HCT116 (cell line): ENCODE measurements around the gene KNCN. TPM values are rescaled to one million over a fixed set of nuclear protein-coding genes. Genes with fewer than 3 reads are reported as not detected.

Source experiments
- ATAC-seq: fragments of 200-7000 bp; cut with Tn5 transposase; 2 replicates; pipeline ENCODE4 v1.9.1; 2020; ENCODE audit warnings: mild to moderate bottlenecking, moderate library complexity
- Bru-seq: library from RNA; stranded (reverse); fragments of 400-500 nt; gene quantifications from one replicate; lab custom pipeline; 2021; lab: Mats Ljungman, UMichigan
- BruChase-seq, 2 experiments: library from RNA; stranded (reverse); fragments of 400-500 nt; gene quantifications; one replicate each; lab custom pipeline; 2021; lab: Mats Ljungman, UMichigan
- BruUV-seq: library from RNA; stranded (reverse); fragments of 400-500 nt; replicated peaks from 2 replicates; lab custom pipeline; 2021; lab: Mats Ljungman, UMichigan
- CTCF ChIA-PET: fragments of 300-600 bp; sonication (Branson Sonifier 250); formaldehyde crosslinking; loops from one replicate; lab custom pipeline; 2021; ENCODE audit warnings: antibody characterized with exemption; lab: Charles Lee
- POLR2A ChIA-PET: fragments of 300-600, 350-600 bp; sonication (Branson Sonifier 250); formaldehyde crosslinking; loops from one replicate; lab custom pipeline; 2021; ENCODE audit warnings: antibody characterized with exemption; lab: Charles Lee
- RAD21 ChIA-PET, 2 experiments: fragments of 300-600 bp; sonication (Branson Sonifier 250); formaldehyde crosslinking; loops; one replicate each; lab custom pipeline; 2023; ENCODE audit warnings: low total read pairs in 2 of 2; ENCODE audit not compliant: uncharacterized antibody in 2 of 2, unreplicated experiment in 2 of 2, low non-redundant PET in 1 of 2; lab: Charles Lee
- DNase-seq: peaks from one replicate; pipeline ENCODE4 v3.0.0-alpha.2; 2010; ENCODE audit warnings: low read depth, low spot score
- H2AFZ ChIP-seq: fragments of 200-600 bp; shearing (Covaris generic), sonication (generic); 2 replicates; pipeline ENCODE4 v1.6.1; 2017; ENCODE audit warnings: low read depth, mixed run types, mixed read lengths, antibody characterized with exemption, low read length; ENCODE audit not compliant: poor library complexity, severe bottlenecking
- H3K27ac ChIP-seq: 2 replicates; pipeline ENCODE4 v1.5.1; 2012; ENCODE audit warnings: low read depth, low read length
- H3K27me3 ChIP-seq: fragments of 200-600 bp; sonication (generic); 2 replicates; pipeline ENCODE4 v1.6.1; 2016; ENCODE audit warnings: mixed run types, low read length, mixed read lengths; ENCODE audit not compliant: insufficient read depth
- H3K36me3 ChIP-seq, 2 experiments: fragments of 200-500 bp in 1 of 2; fragments of 200-600 bp in 1 of 2; sonication (Bioruptor generic) in 1 of 2; sonication (generic) in 1 of 2; 2 replicates each; pipeline versions ENCODE4 v1.5.1 to v1.6.1; 2014 to 2016; ENCODE audit warnings: low read length in 2 of 2, inconsistent platforms in 1 of 2, mixed read lengths in 1 of 2, mixed run types in 1 of 2; ENCODE audit not compliant: insufficient read depth in 2 of 2, control insufficient read depth in 1 of 2
- H3K4me1 ChIP-seq, 2 experiments: fragments of 200-600 bp in 1 of 2; sonication (generic) in 1 of 2; 2 replicates each; pipeline versions ENCODE4 v1.5.1 to v1.6.1; 2012 to 2017; ENCODE audit warnings: low read length in 2 of 2, inconsistent platforms in 1 of 2, mild to moderate bottlenecking in 1 of 2, mixed read lengths in 1 of 2, mixed run types in 1 of 2, moderate library complexity in 1 of 2; ENCODE audit not compliant: insufficient read depth in 2 of 2, control insufficient read depth in 1 of 2
- H3K4me2 ChIP-seq: fragments of 200-600 bp; sonication (generic); 2 replicates; pipeline ENCODE4 v1.6.1; 2017; ENCODE audit warnings: mixed run types, low read length, mixed read lengths
- H3K4me3 ChIP-seq, 2 experiments: fragments of 200-600 bp in 1 of 2; sonication (generic) in 1 of 2; replicated peaks in 1 of 2; 2 replicates each; pipeline ENCODE4 v1.5.1; 2011 to 2016; ENCODE audit warnings: low read length in 2 of 2, control low read depth in 1 of 2, low read depth in 1 of 2, mild to moderate bottlenecking in 1 of 2, mixed read lengths in 1 of 2, mixed run types in 1 of 2
- H3K79me2 ChIP-seq: fragments of 200-600 bp; sonication (generic); 2 replicates; pipeline ENCODE4 v1.6.1; 2017; ENCODE audit warnings: mild to moderate bottlenecking, mixed run types, low read length, moderate library complexity, mixed read lengths; ENCODE audit not compliant: insufficient read depth
- H3K9ac ChIP-seq: fragments of 200-600 bp; sonication (generic); 2 replicates; pipeline ENCODE4 v1.6.1; 2016; ENCODE audit warnings: low read length, mixed read lengths
- H3K9me2 ChIP-seq: fragments of 200-600 bp; sonication (generic), shearing (Covaris generic); 2 replicates; pipeline ENCODE4 v1.6.1; 2017; ENCODE audit warnings: mixed run types, mild to moderate bottlenecking, moderate library complexity; ENCODE audit not compliant: insufficient read depth
- H3K9me3 ChIP-seq, 2 experiments: fragments of 200-500 bp in 1 of 2; fragments of 200-600 bp in 1 of 2; sonication (Bioruptor generic) in 1 of 2; sonication (generic) in 1 of 2; 2 replicates each; pipeline ENCODE4 v1.6.1; 2014 to 2017; ENCODE audit warnings: low read length in 2 of 2, mixed read lengths in 2 of 2, inconsistent platforms in 1 of 2, low read depth in 1 of 2, mild to moderate bottlenecking in 1 of 2, mixed run types in 1 of 2, moderate library complexity in 1 of 2; ENCODE audit not compliant: control insufficient read depth in 1 of 2, insufficient read depth in 1 of 2
- H4K20me1 ChIP-seq: fragments of 200-600 bp; sonication (generic), shearing (Covaris generic); 2 replicates; pipeline ENCODE4 v1.6.1; 2017; ENCODE audit warnings: mixed run types, mild to moderate bottlenecking, moderate library complexity; ENCODE audit not compliant: insufficient read depth
- EGR1 ChIP-seq: IDR thresholded peaks from 2 replicates; pipeline ENCODE4 v1.6.1; 2012; ENCODE audit warnings: low read depth
- EZH2 ChIP-seq: fragments of 200-600 bp; sonication (generic); IDR thresholded peaks from 2 replicates; pipeline ENCODE4 v1.6.1; 2017; ENCODE audit warnings: antibody characterized with exemption, mixed run types
- POLR2A ChIP-seq: IDR thresholded peaks from 2 replicates; pipeline ENCODE4 v1.7.0; 2011; ENCODE audit warnings: borderline replicate concordance; ENCODE audit not compliant: insufficient read depth, insufficient read length; ENCODE audit errors: extremely low read depth
- SRF ChIP-seq: IDR thresholded peaks from 2 replicates; pipeline ENCODE4 v1.6.1; 2012; ENCODE audit warnings: low read depth
- TCF7L2 ChIP-seq: IDR thresholded peaks from 2 replicates; pipeline ENCODE4 v1.7.0; 2011; ENCODE audit warnings: borderline replicate concordance, inconsistent platforms; ENCODE audit not compliant: insufficient read depth, insufficient read length; ENCODE audit errors: extremely low read depth
- YY1 ChIP-seq: IDR thresholded peaks from 2 replicates; pipeline ENCODE4 v1.6.1; 2011; ENCODE audit warnings: low read length, low read depth, moderate library complexity, mild to moderate bottlenecking; ENCODE audit not compliant: insufficient replicate concordance; ENCODE audit errors: extremely low read depth
- ZFX ChIP-seq: fragments of 450-650 bp; IDR thresholded peaks from 2 replicates; pipeline ENCODE4 v1.6.1; 2017
- intact Hi-C: fragments of 100-400 bp; cut with micrococcal nuclease; formaldehyde crosslinking; loops from 2 replicates; pipeline ENCODE4 v1.10.0; 2022
- long read RNA-seq: library from polyadenylated mRNA; unstranded; transcript quantifications from one replicate; pipeline ENCODE4 v2.0.0, GENCODE V29; 2021; ENCODE audit not compliant: unreplicated experiment
- polyA plus RNA-seq: library from polyadenylated mRNA; unstranded; fragments of >200 nt; gene quantifications from 2 replicates; pipeline ENCODE4 v1.2.1, GENCODE V29; 2012; ENCODE audit warnings: missing spikeins
- total RNA-seq: library from RNA; stranded (reverse); gene quantifications from one replicate; pipeline ENCODE4 v1.2.1, GENCODE V29; 2021; ENCODE audit not compliant: unreplicated experiment
- TF ChIP-seq, protein P1 (sequence below), 3 experiments: fragments of 200-600 bp in 1 of 3; sonication (generic) in 1 of 3; IDR thresholded peaks in 2 of 3; conservative IDR thresholded peaks in 1 of 3; 2 replicates each; pipeline ENCODE4 v1.5.1; 2012 to 2017; ENCODE audit warnings: low read depth in 2 of 3, low read length in 2 of 3, antibody characterized with exemption in 1 of 3, borderline replicate concordance in 1 of 3, control low read depth in 1 of 3, mild to moderate bottlenecking in 1 of 3, mixed read lengths in 1 of 3, mixed run types in 1 of 3, moderate library complexity in 1 of 3; ENCODE audit not compliant: insufficient read depth in 1 of 3

KNCN gene
- total RNA-seq (not detected), Bru-seq, nascent RNA (not detected), BruChase-seq, experiment 1, labeled RNA remaining after a 6-hour chase (not detected), BruChase-seq, experiment 2, labeled RNA remaining after a 2-hour chase (not detected)
- polyA plus RNA-seq: not detected in 2 replicates
- long read RNA-seq: 0 reads

DNA sequence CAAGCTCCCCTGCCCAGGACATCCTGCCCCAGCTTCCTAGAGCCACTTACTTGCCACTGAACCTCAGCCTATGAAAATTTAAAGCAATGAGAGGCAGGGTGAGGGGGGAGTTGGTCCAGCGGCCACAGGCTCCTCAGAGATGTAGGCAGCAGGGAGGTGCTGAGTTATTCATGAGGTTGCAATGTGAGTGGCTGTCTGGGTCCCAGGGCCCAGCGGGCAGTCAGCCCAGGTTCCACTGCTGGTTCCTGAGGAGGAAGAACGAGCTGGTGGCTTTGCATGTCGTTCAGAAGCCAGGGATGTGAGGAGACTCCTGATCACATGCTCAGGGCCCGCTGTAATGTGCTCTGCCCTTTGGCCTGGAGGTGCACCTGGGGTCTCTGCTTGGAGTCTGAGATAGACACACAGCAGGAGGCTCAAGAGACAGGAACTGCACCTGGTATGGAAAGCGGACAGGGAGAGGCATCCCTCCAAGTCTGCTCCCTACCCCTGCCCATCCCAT lies at the start of gene KNCN:
Gene KNCN (minus strand): TSS at position 51 of the 499 bp plus-strand sequence. CDS start 432 bp downstream, outside the sequence.
- POLR2A ChIA-PET: no interaction called here

More for the DNA sequence above, at the start of gene KNCN:
- Histone ChIP-seq H3K27ac (no peak within 1 kb of the TSS), H3K36me3 (no peaks in the 10 kb centered on the region), H4K20me1 (no peaks in the 10 kb centered on the region), H3K4me2 (no peak within 1 kb of the TSS), H3K4me1 (peaks cover 0 to 8% of the 10 kb centered on the region in 2 experiments; a peak in 1 of 4 replicates), H3K9me3 (no peaks in the 10 kb centered on the region), H2AFZ (no peak within 1 kb of the TSS), H3K27me3 (no peaks in the 10 kb centered on the region)
- ATAC-seq (no peak), DNase-seq (no peak)
- BruUV-seq: no TSS peak
- RAD21 ChIA-PET: no interaction called here
- intact Hi-C loops: no loop called here
- no peak for TF ChIP-seq EZH2
- TF ChIP-seq SRF: no peak
- TF ChIP-seq ZFX: no peak
- TF ChIP-seq, protein P1, sequence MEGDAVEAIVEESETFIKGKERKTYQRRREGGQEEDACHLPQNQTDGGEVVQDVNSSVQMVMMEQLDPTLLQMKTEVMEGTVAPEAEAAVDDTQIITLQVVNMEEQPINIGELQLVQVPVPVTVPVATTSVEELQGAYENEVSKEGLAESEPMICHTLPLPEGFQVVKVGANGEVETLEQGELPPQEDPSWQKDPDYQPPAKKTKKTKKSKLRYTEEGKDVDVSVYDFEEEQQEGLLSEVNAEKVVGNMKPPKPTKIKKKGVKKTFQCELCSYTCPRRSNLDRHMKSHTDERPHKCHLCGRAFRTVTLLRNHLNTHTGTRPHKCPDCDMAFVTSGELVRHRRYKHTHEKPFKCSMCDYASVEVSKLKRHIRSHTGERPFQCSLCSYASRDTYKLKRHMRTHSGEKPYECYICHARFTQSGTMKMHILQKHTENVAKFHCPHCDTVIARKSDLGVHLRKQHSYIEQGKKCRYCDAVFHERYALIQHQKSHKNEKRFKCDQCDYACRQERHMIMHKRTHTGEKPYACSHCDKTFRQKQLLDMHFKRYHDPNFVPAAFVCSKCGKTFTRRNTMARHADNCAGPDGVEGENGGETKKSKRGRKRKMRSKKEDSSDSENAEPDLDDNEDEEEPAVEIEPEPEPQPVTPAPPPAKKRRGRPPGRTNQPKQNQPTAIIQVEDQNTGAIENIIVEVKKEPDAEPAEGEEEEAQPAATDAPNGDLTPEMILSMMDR (IDR thresholded peaks at IDR 0.05 in 2 of 3, conservative IDR thresholded peaks at IDR 0.05 in 1 of 3; ENCODE audit: borderline replicate concordance in 1 of 3, insufficient read depth in 1 of 3, low read depth in 2 of 3, low read length in 2 of 3): no peak
- no peak for TF ChIP-seq EGR1
- TF ChIP-seq TCF7L2: no peak
- TF ChIP-seq YY1: no peak
- TF ChIP-seq POLR2A: no peak
- TF ChIP-seq, all 23 proteins: peak for 0
- H3K9ac ChIP-seq: no peak within 1 kb of the TSS
- no peaks in the 10 kb centered on the region for H3K9me2 ChIP-seq
- CTCF ChIA-PET: no interaction called here
- no peaks in the 10 kb centered on the region for H3K79me2 ChIP-seq
- no peak within 1 kb of the TSS for H3K4me3 ChIP-seq
